Measurements from ENCODE around the gene MALRD1.
"Not testable (repeated sequence)": the region's sequence is repeated elsewhere in the genome, so short reads cannot be mapped to it uniquely, and the experiment has no call there.

The MALRD1 gene

DNA sequence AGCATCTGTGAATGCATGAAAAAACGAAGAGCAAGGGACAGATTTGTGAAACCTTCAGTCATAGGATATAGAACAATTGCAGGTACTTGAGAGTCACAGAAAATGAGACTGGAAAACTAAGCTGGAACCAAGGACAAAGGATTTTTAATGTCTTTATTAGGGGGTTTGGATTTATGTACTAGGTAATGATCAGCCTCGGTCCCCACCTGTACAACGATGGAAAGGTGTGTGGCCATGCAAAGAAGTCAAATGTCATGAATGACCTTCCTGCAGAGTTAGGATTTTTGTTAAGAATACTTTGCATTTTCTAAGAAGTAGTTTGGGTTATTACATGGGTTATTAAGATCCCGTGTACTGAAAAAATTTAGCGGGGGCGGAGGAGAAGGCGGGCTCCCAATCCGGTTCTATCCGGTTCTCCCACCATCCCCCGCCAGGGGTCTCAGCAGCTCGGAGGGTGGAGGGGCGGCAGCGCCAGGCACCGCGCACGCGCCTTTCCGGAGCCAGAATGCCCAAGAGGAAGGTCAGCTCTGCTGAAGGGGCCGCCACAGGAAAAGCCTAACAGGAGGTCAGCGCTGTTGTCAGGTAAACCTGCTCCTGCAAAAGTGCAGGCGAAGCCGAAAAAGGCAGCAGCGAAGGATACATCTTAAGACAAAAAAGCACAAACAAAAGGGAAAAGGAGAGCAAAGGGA is 440.1 kb downstream of the MALRD1 start:
- FAIRE-seq (no peak), DNase-seq (ENCODE audit: low spot score) (no peak)

GRCh38 chr10:19491166-19491565 is 442.6 kb downstream of the MALRD1 start:
- DNase-seq (ENCODE audit: low spot score) (no peak), FAIRE-seq (no peak)

- DNase-seq (ENCODE audit: low spot score) (no peak), FAIRE-seq (no peak)
Measured at GRCh38 chr10:19493917-19494316, 445.3 kb downstream of the MALRD1 start.

DNA sequence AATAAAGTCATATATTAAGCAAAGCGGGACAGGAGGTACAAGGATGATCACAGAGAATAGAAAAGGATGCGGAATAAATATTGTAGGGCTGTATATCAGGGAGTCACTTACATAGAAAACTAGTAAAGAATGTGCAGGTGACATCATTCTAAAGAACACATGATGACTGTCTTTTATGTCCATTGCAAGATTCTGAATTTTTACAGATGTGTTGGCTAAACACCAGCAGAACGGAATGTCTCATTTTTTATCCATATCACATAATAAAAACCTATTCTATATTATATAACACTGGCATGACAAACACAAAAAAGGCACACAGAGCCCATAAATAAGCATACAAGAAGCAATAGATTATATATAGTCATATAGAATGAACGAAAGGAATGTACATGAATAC is 448.4 kb downstream of the MALRD1 start:
- FAIRE-seq (no peak), DNase-seq (ENCODE audit: low spot score) (no peak)

- FAIRE-seq, result no peak
Measured at GRCh38 chr10:19498393-19499290, 450.0 kb downstream of the MALRD1 start.

GRCh38 chr10:19499291-19499770 is 450.7 kb downstream of the MALRD1 start:
- FAIRE-seq, result no peak
- no peak for DNase-seq (ENCODE audit: low spot score)

More at GRCh38 chr10:19498393-19499290, 450.0 kb downstream of the MALRD1 start:
- DNase-seq (ENCODE audit: low spot score), result no peak

GRCh38 chr10:19500959-19501358 is 452.4 kb downstream of the MALRD1 start:
- FAIRE-seq, result no peak
- DNase-seq (ENCODE audit: low spot score), result no peak

DNA sequence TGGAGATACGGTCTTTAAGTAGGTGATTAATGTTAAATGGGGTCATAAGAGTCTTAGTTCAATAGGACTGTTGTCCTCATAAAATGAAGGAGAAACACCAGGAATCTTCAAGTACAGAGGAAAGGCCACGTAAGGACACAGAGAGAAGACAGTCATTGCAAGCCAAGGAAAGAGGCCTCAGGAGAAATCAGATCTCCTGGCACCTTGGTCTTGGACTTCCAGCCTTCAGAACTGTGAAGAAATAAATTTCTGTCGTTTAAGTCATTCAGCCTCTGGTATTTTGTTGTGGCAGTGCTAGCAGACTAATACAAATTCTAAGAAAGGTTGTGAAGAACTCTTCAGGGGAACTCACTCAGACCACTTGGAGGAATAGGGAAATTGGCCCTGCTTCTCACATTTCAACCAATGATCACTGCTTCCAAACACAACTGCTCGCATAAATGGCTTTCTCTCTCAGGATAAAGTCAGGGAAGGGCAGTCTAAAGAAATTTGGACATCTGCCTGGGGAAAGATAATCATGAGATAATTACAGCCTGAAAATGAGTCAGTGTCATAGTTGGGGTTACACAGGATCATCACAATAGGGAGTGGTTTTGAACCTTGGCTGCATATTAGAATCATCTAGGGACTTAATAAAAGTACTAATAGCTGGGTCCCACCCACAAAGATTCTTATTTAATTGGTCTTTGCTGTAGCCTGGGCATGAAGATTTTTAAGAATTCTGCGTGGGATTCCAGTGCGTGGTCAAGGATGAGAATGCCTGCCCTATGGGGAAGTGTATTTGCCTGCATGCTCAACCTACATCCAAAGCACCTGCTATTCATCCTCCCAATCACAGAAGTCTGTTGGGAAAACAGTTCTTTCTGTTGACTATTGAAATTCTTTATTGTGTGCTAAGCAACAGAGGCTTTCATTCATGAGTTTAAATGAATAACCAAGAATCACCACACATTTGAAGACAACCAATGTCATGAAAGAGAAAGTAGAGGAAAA is 457.0 kb downstream of the MALRD1 start:
- FAIRE-seq (no peak), DNase-seq (ENCODE audit: low spot score) (no peak)

DNA sequence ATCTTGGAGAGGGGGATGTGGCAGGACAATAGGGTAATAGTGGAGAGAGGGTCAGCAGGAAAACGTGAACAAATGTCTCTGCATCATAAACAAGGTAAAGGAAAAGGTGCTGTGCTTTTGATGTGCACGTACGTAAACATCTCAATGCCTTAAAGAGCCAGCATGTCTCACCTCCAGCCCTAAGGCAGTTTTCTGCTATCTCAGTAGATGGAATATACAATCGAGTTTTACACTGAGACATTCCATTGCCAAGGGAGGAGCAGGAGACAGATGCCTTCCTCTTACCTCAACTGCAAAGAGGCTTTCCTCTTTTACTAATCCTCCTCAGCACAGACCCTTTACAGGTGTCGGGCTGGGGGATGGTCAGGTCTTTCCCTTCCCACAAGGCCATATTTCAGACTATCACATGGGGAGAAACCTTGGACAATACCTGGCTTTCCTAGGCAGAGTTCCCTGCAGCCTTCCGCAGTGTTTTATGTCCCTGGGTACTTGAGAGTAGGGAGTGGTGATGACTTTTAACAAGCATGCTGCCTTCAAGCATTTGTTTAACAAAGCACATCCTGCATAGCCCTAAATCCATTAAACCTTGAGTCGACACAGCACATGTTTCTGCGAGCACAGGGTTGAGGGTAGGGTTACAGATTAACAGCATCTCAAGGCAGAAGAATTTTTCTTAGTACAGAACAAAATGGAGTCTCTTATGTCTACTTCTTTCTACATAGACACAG is 461.6 kb downstream of the MALRD1 start:
- not testable (repeated sequence) for FAIRE-seq; DNase-seq (ENCODE audit: low spot score)

- no peak for FAIRE-seq
- DNase-seq (ENCODE audit: low spot score), result no peak
Measured at GRCh38 chr10:19518109-19518508, 469.5 kb downstream of the MALRD1 start.

DNA sequence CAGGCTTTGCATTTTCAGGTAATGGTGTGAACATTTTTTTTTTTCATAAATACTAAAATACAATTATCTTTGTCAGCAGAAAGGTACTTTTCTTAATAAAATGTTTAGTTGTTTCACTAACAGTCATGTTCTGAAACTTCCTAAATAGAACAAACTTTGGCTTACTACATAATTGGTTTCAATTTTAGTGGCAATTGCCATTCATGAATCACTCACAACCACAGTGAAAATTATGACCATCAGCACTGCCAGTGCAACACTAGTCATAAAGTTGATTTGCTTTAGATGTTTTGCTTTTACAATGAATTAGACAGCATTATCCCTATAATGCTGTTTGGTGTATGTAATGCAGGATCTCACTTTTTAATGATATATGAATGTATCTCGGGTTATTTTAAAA is 470.0 kb downstream of the MALRD1 start:
- FAIRE-seq, result no peak
- no peak for DNase-seq (ENCODE audit: low spot score)

- no peak for DNase-seq (ENCODE audit: low spot score)
- no peak for FAIRE-seq
Measured at GRCh38 chr10:19531324-19531723, 482.7 kb downstream of the MALRD1 start.

DNA sequence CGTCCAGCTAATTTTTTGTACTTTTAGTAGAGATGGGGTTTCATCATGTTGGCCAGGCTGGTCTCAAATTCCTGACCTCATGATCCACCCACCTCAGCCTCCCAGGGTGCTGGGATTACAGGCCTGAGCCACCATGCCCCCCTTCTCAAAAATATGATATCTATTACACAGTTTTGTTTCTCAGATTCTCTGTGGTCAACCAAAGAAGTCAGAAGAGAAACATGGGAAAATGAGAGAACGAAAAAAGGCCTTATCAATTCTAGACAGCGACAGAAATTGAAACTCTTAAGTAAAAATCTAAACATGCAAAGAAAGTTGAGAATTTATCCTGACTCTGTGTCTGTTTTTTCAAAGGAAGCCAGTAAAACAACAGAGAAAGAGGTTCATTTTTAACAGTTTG is 483.8 kb downstream of the MALRD1 start:
- DNase-seq (ENCODE audit: low spot score) (no peak), FAIRE-seq (no peak)

GRCh38 chr10:19541299-19541698 is 492.7 kb downstream of the MALRD1 start:
- DNase-seq (ENCODE audit: low spot score) (no peak), FAIRE-seq (no peak)

DNA sequence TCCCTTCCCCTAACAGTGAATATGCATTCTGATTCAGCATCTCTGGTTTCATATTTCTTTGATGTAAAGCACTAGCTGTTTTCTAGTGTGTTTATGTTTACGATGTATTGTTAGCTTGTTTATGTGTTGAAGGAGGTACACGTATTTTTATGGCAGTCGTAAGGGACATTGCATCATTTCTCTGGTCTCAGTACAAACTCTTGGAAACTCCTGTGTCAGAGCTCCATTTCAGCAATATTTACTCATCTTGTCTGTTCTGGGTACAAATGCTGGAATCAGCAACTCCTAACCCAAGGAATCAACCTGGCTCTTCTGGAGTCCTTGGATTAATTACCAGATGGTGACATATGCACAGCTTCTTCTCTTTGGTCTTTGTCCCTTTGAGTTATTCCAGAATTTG is 497.6 kb downstream of the MALRD1 start:
- DNase-seq (ENCODE audit: low spot score) (no peak), FAIRE-seq (no peak)

GRCh38 chr10:19549503-19549902 is 500.9 kb downstream of the MALRD1 start:
- FAIRE-seq (no peak), DNase-seq (ENCODE audit: low spot score) (no peak)

GRCh38 chr10:19556666-19557065 is 508.1 kb downstream of the MALRD1 start:
- DNase-seq (ENCODE audit: low spot score), result no peak
- FAIRE-seq, result no peak

DNA sequence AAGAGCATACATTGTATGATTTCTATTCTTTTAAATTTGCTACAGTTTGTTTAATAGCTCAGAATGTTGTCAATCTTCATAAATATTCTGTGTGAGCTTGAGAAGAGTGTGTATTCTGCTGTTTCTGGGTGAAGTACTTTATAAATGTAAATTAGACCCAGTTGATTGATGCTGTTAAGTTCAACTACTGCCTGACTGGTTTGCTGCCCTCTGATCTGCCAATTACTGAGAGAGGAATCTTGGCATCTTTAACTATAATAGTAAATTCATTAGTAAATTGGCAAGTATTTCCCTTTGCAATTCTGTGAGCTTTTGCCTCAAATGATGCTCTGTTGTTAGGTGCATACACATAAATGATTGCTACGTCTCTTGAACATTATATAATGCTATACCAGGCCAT is 512.6 kb downstream of the MALRD1 start:
- DNase-seq (ENCODE audit: low spot score) (no peak), FAIRE-seq (no peak)

DNA sequence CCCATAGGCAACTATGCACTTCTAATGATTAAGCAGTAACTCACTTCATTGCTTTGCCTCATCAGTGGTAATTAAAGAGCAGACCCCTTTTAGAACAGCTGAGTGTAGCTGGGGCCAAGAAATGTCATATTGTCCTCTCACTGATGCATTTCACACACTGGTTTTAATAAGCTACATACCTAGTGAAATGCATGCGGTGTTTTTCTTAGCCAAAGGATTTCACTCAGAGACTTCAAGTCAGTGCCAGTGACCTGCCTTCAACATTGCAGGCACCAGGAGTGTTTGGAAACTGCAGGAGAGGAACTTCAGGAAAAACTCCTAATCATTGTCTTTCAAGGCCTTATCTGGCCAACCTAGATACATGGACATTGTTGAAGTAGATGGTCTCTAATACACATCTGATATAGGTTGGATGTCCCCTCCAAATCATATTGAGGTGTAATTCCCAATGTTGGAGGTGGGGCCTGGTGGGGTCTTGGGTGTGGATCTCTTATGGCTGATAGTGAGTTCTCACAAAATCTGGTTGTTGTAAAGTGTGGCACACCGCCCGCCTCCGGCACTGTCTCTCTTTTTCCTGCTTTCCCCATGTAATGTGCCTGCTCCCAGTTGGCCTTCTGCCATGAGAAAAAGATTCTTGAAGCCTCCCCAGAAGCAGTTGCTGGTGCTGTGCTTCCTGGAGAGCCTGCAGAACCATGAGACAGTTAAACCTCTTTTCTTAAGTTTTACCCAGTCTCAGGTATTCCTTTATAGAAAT is 515.0 kb downstream of the MALRD1 start:
- FAIRE-seq, result no peak

GRCh38 chr10:19570120-19570519 is 521.5 kb downstream of the MALRD1 start:
- no peak for FAIRE-seq
- DNase-seq (ENCODE audit: low spot score), result no peak

More for the DNA sequence above, 515.0 kb downstream of the MALRD1 start:
- DNase-seq (ENCODE audit: low spot score), result no peak
